Testis (tissue), 2 donors: ENCODE measurements around the gene KRT34.

Source experiments
- POLR2A ChIP-seq: fragments of 450-650 bp; IDR thresholded peaks from one replicate; pipeline ENCODE4 v1.6.1; 2017; ENCODE audit warnings: antibody characterized with exemption, mild to moderate bottlenecking, moderate library complexity
- TF ChIP-seq, protein P1 (sequence below), 3 experiments: fragments of 450-650 bp in 2 of 3; fragments of 200-600 bp in 1 of 3; sonication (generic) in 1 of 3; IDR thresholded peaks; one replicate each; pipeline ENCODE4 v1.5.1; 2016 to 2019; ENCODE audit warnings: antibody characterized with exemption in 3 of 3, mild to moderate bottlenecking in 2 of 3, moderate library complexity in 1 of 3

DNA sequence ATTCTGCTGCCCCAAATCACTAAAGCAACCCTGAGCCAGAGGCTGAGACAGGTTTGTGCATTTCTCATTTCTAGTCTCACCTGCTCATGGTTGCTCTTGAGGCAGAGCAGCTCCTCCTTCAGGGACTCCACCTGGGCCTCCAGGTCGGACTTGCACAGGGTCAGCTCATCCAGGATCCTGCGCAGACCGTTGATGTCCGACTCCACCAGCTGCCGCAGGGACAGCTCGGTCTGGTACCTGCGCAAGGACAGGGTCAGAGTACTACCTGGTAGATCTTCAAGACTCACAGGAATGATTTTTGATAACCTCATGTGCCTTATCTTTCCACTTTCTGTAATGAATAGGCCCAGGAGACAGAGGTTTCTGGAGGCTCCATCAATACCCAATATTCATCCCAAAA, 14.2 kb upstream of the KRT34 start:
- no peak for TF ChIP-seq POLR2A
- TF ChIP-seq, protein P1, sequence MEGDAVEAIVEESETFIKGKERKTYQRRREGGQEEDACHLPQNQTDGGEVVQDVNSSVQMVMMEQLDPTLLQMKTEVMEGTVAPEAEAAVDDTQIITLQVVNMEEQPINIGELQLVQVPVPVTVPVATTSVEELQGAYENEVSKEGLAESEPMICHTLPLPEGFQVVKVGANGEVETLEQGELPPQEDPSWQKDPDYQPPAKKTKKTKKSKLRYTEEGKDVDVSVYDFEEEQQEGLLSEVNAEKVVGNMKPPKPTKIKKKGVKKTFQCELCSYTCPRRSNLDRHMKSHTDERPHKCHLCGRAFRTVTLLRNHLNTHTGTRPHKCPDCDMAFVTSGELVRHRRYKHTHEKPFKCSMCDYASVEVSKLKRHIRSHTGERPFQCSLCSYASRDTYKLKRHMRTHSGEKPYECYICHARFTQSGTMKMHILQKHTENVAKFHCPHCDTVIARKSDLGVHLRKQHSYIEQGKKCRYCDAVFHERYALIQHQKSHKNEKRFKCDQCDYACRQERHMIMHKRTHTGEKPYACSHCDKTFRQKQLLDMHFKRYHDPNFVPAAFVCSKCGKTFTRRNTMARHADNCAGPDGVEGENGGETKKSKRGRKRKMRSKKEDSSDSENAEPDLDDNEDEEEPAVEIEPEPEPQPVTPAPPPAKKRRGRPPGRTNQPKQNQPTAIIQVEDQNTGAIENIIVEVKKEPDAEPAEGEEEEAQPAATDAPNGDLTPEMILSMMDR (IDR thresholded peaks at IDR 0.05): no peak
